Keratinocyte (primary cell): Measurements from ENCODE around the gene APOB. TPM values are rescaled to one million over a fixed set of nuclear protein-coding genes. Genes with fewer than 3 reads are reported as not detected.

ENCODE experiments used
- DNase-seq: peaks from one replicate; pipeline ENCODE4 v3.0.0-alpha.2; 2011; ENCODE audit warnings: low read depth, missing footprints, low spot score
- FAIRE-seq: peaks from 2 replicates; lab custom pipeline; 2011; peaks lifted over from hg19 to GRCh38; lab: Jason Lieb, UNC
- H2AFZ ChIP-seq: 2 replicates; pipeline ENCODE4 v1.6.0; 2012; ENCODE audit warnings: low read length, control low read depth, inconsistent platforms; ENCODE audit not compliant: control insufficient read depth
- H3K27ac ChIP-seq: 2 replicates; pipeline ENCODE4 v1.5.1; 2011; ENCODE audit warnings: low read length; ENCODE audit not compliant: control insufficient read depth, insufficient read depth
- H3K27me3 ChIP-seq: 3 replicates; pipeline ENCODE4 v1.6.0; 2011; ENCODE audit warnings: low read length; ENCODE audit not compliant: control insufficient read depth, insufficient read depth; ENCODE audit errors: extremely low read depth
- H3K36me3 ChIP-seq, 2 experiments: 2 replicates in 1 of 2; 3 replicates in 1 of 2; pipeline ENCODE4 v1.5.1; 2011; ENCODE audit warnings: low read length in 2 of 2, mild to moderate bottlenecking in 1 of 2; ENCODE audit not compliant: control insufficient read depth in 2 of 2, insufficient read depth in 2 of 2; ENCODE audit errors: extremely low read depth in 1 of 2
- H3K4me1 ChIP-seq: 3 replicates; pipeline ENCODE4 v1.5.1; 2011; ENCODE audit warnings: low read length; ENCODE audit not compliant: control insufficient read depth, insufficient read depth; ENCODE audit errors: extremely low read depth
- H3K4me2 ChIP-seq: 3 replicates; pipeline ENCODE4 v1.6.0; 2011; ENCODE audit warnings: low read depth, low read length; ENCODE audit not compliant: control insufficient read depth, insufficient read depth; ENCODE audit errors: extremely low read depth
- H3K4me3 ChIP-seq, 3 experiments: fragments of 200-600 bp in 1 of 3; sonication (generic) in 1 of 3; 2 replicates in 2 of 3; 3 replicates in 1 of 3; pipeline ENCODE4 v1.5.1; 2011 to 2016; ENCODE audit warnings: low read length in 3 of 3, mild to moderate bottlenecking in 3 of 3, control low read depth in 2 of 3, inconsistent platforms in 1 of 3, low read depth in 1 of 3, mixed read lengths in 1 of 3, mixed run types in 1 of 3, moderate library complexity in 1 of 3; ENCODE audit not compliant: control insufficient read depth in 2 of 3, insufficient read depth in 2 of 3; ENCODE audit errors: extremely low read depth in 1 of 3
- H3K79me2 ChIP-seq: 2 replicates; pipeline ENCODE4 v1.6.0; 2012; ENCODE audit warnings: low read length; ENCODE audit not compliant: control insufficient read depth, insufficient read depth
- H3K9ac ChIP-seq: 3 replicates; pipeline ENCODE4 v1.6.0; 2011; ENCODE audit warnings: low read length; ENCODE audit not compliant: control insufficient read depth, insufficient read depth; ENCODE audit errors: extremely low read depth
- H3K9me1 ChIP-seq: 3 replicates; pipeline ENCODE4 v1.6.0; 2011; ENCODE audit warnings: low read length; ENCODE audit not compliant: control insufficient read depth, insufficient read depth; ENCODE audit errors: extremely low read depth
- H3K9me3 ChIP-seq: 2 replicates; pipeline ENCODE4 v1.5.1; 2012; ENCODE audit warnings: low read depth, low read length; ENCODE audit not compliant: control insufficient read depth
- H4K20me1 ChIP-seq: 3 replicates; pipeline ENCODE4 v1.6.0; 2011; ENCODE audit warnings: low read length; ENCODE audit not compliant: control insufficient read depth, insufficient read depth; ENCODE audit errors: extremely low read depth
- CTCF ChIP-seq, 3 experiments: IDR thresholded peaks in 1 of 3; conservative IDR thresholded peaks in 1 of 3; optimal IDR thresholded peaks in 1 of 3; 2 replicates in 2 of 3; 3 replicates in 1 of 3; pipeline versions ENCODE3 to v1.5.1; 2011; ENCODE audit warnings: low read length in 3 of 3, mild to moderate bottlenecking in 3 of 3, moderate library complexity in 2 of 3, control low read depth in 1 of 3, inconsistent platforms in 1 of 3; ENCODE audit not compliant: insufficient read depth in 2 of 3; ENCODE audit errors: extremely low read depth in 1 of 3
- EZH2 ChIP-seq: IDR thresholded peaks from one replicate; pipeline ENCODE4 v1.6.1; 2012; ENCODE audit warnings: inconsistent platforms, mild to moderate bottlenecking, low read length, moderate library complexity
- dilution Hi-C: fragments of 300-500 bp; cut with MboI; formaldehyde crosslinking; loops from one replicate; pipeline ENCODE4 v1.7.0; 2020; ENCODE audit warnings: low sequenced_read_pairs; ENCODE audit not compliant: extremely low pct_ligation_motif_present
- polyA plus RNA-seq, 5 experiments: library from polyadenylated mRNA; depleted of rRNA in 3 of 5; stranded (reverse) in 3 of 5; stranded (forward) in 1 of 5; unstranded in 1 of 5; fragments of >200 nt; gene quantifications; 1 replicate in 1 of 5; 2 replicates in 3 of 5; 3 replicates in 1 of 5; pipeline versions ENCODE4 v1.2.1 to v1.2.3, GENCODE V29; 2011 to 2012; ENCODE audit warnings: missing spikeins in 2 of 5, low read depth in 1 of 5, low replicate concordance in 1 of 5

The APOB gene
- polyA plus RNA-seq, 1 donor (not counting 4 experiments of a cell fraction or from before 2014, with no cell fraction given), result 0.01 TPM

GRCh38 chr2:21040468-21041377 is 3.1 kb downstream of the APOB start:
- H3K4me2 ChIP-seq, result no peak overlapping the region
- dilution Hi-C loops, result no loop called here
- no peak overlapping the region for H3K27ac ChIP-seq
- no peak for TF ChIP-seq EZH2
- no peak for TF ChIP-seq CTCF (optimal IDR thresholded peaks at IDR 0.05 in 1 of 3, IDR thresholded peaks at IDR 0.05 in 1 of 3, conservative IDR thresholded peaks at IDR 0.05 in 1 of 3; ENCODE audit: extremely low read depth in 1 of 3, insufficient read depth in 2 of 3, low read length in 3 of 3)
- no peak overlapping the region for H3K4me3 ChIP-seq
- no peaks in the 10 kb centered on the region for H3K9me3 ChIP-seq
- H2AFZ ChIP-seq, result no peak overlapping the region
- DNase-seq (no peak), FAIRE-seq (no peak)
- no peak overlapping the region for H3K9ac ChIP-seq
- H3K79me2 ChIP-seq, result no peaks in the 10 kb centered on the region
- no peaks in the 10 kb centered on the region for H3K9me1 ChIP-seq
- no peaks in the 10 kb centered on the region for H4K20me1 ChIP-seq
- no peaks in the 10 kb centered on the region for H3K4me1 ChIP-seq
- peaks cover 24% of the 10 kb centered on the region for H3K27me3 ChIP-seq
- no peaks in the 10 kb centered on the region for H3K36me3 ChIP-seq

GRCh38 chr2:21039979-21040467 is 3.9 kb downstream of the APOB start:
- dilution Hi-C loops, result no loop called here
- no peak overlapping the region for H3K4me2 ChIP-seq

More at GRCh38 chr2:21039979-21040467, 3.9 kb downstream of the APOB start:
- Histone ChIP-seq H3K79me2 (no peaks in the 10 kb centered on the region), H3K27ac (no peak overlapping the region), H3K9me3 (no peaks in the 10 kb centered on the region), H3K4me3 (no peak overlapping the region), H3K4me1 (no peaks in the 10 kb centered on the region), H4K20me1 (no peaks in the 10 kb centered on the region), H3K9me1 (no peaks in the 10 kb centered on the region), H3K9ac (no peak overlapping the region), H3K27me3 (peaks cover 22% of the 10 kb centered on the region), H3K36me3 (no peaks in the 10 kb centered on the region), H2AFZ (no peak overlapping the region)
- DNase-seq (no peak), FAIRE-seq (no peak)
- TF ChIP-seq CTCF (optimal IDR thresholded peaks at IDR 0.05 in 1 of 3, IDR thresholded peaks at IDR 0.05 in 1 of 3, conservative IDR thresholded peaks at IDR 0.05 in 1 of 3; ENCODE audit: extremely low read depth in 1 of 3, insufficient read depth in 2 of 3, low read length in 3 of 3) (no peak), EZH2 (no peak)
